Measurements from ENCODE around the gene CADM2. TPM values are rescaled to one million over a fixed set of nuclear protein-coding genes. Genes with fewer than 3 reads are reported as not detected.
"Not testable (repeated sequence)": the region's sequence is repeated elsewhere in the genome, so short reads cannot be mapped to it uniquely, and the experiment has no call there.

CADM2 gene
- total and polyA plus RNA-seq, 3 donors from 2014 or later: 1.3 to 4.0 (median 2.7) TPM

DNA sequence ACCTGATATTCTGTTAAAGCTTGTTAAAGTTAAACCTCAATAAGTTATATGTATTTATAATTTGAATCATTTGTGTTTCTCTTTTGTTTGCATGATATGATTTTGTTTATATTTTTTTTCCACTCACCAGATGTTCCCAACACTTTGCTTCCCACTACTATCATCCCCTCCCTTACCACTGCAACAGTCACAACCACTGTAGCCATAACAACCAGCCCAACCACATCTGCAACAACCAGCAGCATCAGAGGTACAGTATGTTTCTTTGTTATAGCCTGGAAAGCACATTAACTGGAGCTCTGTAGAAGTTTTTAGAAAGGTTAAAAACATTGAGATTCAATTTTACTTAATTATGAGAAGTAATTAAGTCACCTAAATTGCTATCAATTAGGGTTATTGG lies 1020.2 kb downstream of the CADM2 start:
- no peak for DNase-seq
- no peaks in the 10 kb centered on the region for H3K36me3 ChIP-seq (ENCODE audit: low read depth, missing control alignments)
- no peak for TF ChIP-seq POLR2A (IDR thresholded peaks at IDR 0.05)
- TF ChIP-seq, protein P1, sequence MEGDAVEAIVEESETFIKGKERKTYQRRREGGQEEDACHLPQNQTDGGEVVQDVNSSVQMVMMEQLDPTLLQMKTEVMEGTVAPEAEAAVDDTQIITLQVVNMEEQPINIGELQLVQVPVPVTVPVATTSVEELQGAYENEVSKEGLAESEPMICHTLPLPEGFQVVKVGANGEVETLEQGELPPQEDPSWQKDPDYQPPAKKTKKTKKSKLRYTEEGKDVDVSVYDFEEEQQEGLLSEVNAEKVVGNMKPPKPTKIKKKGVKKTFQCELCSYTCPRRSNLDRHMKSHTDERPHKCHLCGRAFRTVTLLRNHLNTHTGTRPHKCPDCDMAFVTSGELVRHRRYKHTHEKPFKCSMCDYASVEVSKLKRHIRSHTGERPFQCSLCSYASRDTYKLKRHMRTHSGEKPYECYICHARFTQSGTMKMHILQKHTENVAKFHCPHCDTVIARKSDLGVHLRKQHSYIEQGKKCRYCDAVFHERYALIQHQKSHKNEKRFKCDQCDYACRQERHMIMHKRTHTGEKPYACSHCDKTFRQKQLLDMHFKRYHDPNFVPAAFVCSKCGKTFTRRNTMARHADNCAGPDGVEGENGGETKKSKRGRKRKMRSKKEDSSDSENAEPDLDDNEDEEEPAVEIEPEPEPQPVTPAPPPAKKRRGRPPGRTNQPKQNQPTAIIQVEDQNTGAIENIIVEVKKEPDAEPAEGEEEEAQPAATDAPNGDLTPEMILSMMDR (IDR thresholded peaks at IDR 0.05): no peak
- H3K9me3 ChIP-seq: no peaks in the 10 kb centered on the region
- H3K4me3 ChIP-seq: no peak overlapping the region
- H3K27me3 ChIP-seq: no peaks in the 10 kb centered on the region
- no peak overlapping the region for H3K27ac ChIP-seq
- intact Hi-C loops (cut with DNase I; ENCODE audit: low total_unique reads): no loop called here
- no peaks in the 10 kb centered on the region for H3K4me1 ChIP-seq

DNA sequence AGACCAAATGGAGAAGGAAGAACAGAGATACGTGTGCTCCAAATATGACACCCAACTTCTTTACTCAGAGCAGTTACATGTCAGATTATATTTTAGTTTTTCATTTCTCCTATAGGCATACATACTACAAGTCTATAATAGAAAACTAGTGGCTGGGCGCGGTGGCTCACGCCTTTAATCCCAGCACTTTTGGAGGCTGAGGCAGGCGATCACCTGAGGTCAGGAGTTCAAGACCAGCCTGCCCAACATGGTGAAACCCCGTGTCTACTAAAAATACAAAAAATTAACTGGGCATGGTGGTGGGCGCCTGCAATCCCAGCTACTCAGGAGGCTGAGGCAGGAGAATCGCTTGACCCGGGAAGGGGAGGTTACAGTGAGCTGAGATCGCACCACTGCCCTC lies 1030.8 kb downstream of the CADM2 start:
- DNase-seq; H3K27me3 ChIP-seq; H3K9me3 ChIP-seq; H3K4me3 ChIP-seq; H3K27ac ChIP-seq; H3K4me1 ChIP-seq; intact Hi-C loops (cut with DNase I; ENCODE audit: low total_unique reads); H3K36me3 ChIP-seq (ENCODE audit: low read depth, missing control alignments): not testable (repeated sequence)
- 79 to 91% methylated on average over 10 of the region's 10 CpGs for WGBS, 2 donors

DNA sequence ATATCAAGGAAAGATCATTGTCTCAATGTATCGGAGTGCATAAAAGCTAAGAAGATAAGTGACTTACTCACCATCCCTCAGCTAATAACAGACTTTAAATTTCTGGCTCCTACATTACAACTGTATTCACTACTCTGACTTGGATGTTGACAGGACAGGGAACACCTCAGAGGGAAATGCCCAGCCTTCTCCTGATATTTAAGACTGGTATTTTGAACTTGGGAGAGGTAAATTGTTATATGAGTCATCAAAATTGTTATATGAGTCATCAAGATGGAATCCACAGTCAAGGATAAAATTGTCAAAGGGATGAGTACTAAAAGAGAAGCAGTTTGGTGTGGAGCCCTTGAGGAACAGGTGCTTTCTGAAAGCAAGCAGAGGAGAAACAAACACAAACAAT lies 1070.8 kb downstream of the CADM2 start:
- intact Hi-C loops (cut with DNase I; ENCODE audit: low total_unique reads): no loop called here
- H3K36me3 ChIP-seq (ENCODE audit: low read depth, missing control alignments): no peaks in the 10 kb centered on the region
- 86% methylated on average over 1 of the region's 1 CpG for WGBS, 2 donors
- no peak for TF ChIP-seq POLR2A (IDR thresholded peaks at IDR 0.05)
- TF ChIP-seq, protein P1 (IDR thresholded peaks at IDR 0.05): no peak
- H3K9me3 ChIP-seq: no peaks in the 10 kb centered on the region
- H3K27me3 ChIP-seq: no peaks in the 10 kb centered on the region
- H3K4me1 ChIP-seq: no peaks in the 10 kb centered on the region
- H3K4me3 ChIP-seq: no peak overlapping the region
- no peak for DNase-seq
- no peak overlapping the region for H3K27ac ChIP-seq

DNA sequence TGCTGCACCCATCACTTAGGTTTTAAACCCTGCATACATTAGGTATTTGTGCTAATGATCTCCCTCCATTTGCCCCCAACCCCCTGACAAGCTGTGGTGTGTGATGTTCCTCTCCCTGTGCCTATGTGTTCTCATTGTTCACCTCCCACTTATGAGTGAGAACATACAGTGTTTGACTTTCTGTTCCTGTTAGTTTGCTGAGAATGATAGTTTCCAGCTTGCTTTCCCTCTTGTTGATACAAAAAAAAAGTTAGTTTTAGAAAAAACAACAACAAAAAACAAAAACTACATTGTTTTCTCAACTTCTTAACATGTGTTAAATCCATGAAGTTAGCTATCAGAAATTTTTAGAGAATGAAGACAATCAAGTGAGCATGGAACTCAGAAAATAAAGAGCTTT lies 1079.1 kb downstream of the CADM2 start:
- Histone ChIP-seq H3K4me1 (no peaks in the 10 kb centered on the region), H3K27me3 (no peaks in the 10 kb centered on the region), H3K9me3 (no peaks in the 10 kb centered on the region), H3K27ac (no peak overlapping the region), H3K36me3 (ENCODE audit: low read depth, missing control alignments) (no peaks in the 10 kb centered on the region), H3K4me3 (no peak overlapping the region)
- TF ChIP-seq, protein P1 (IDR thresholded peaks at IDR 0.05): no peak
- no peak for TF ChIP-seq POLR2A (IDR thresholded peaks at IDR 0.05)
- DNase-seq: no peak
- intact Hi-C loops (cut with DNase I; ENCODE audit: low total_unique reads): no loop called here

DNA sequence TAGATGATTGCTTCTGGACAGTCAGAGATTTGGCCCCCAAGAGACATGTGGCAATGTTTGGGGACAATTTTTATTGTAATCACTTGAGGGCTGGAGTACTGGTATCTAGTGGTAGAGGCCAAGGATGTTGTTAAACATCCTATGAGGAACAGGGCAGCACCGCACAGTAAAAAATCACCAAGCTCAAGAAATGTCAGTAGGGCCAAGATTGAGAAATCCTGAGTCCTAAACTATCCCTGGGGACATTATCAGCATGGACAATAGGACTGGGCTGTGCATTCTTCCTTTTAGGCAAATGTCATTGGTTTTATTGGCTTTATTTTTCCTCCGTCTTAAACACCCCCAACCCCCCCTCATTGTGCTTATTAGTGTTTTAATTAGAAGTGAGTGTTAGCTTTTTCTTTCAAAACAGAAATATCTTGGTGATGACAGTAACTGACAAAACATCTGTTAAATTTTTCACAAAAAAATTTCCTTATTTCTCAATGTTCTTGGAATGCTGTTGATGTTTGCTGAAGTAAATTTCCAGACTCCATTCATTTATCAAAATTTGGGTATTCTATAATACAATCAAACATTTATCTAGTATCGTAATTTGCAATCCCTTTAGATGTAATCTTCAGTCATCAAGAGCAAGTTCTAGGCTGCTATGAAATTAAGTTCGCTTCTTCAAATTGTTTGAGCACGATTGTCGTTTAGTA lies 1087.8 kb downstream of the CADM2 start:
- Histone ChIP-seq H3K4me1 (no peaks in the 10 kb centered on the region), H3K27me3 (no peaks in the 10 kb centered on the region), H3K4me3 (no peak overlapping the region), H3K27ac (no peak overlapping the region), H3K36me3 (ENCODE audit: low read depth, missing control alignments) (no peaks in the 10 kb centered on the region), H3K9me3 (no peaks in the 10 kb centered on the region)
- TF ChIP-seq, protein P1 (IDR thresholded peaks at IDR 0.05): no peak
- TF ChIP-seq POLR2A (IDR thresholded peaks at IDR 0.05): no peak
- 70 to 72% methylated on average over 6 of the region's 6 CpGs for WGBS, 2 donors
- intact Hi-C loops (cut with DNase I; ENCODE audit: low total_unique reads): no loop called here
- DNase-seq: no peak
